IPS-18a (cell line): ENCODE results near the gene FBXO3.

Experiments
- H3K27ac ChIP-seq: one replicate; pipeline ENCODE4 v1.5.1; 2013; ENCODE audit warnings: low read length
- H3K27me3 ChIP-seq: one replicate; pipeline ENCODE4 v1.6.1; 2013; ENCODE audit warnings: mild to moderate bottlenecking, low read length; ENCODE audit not compliant: control insufficient read depth, insufficient read depth
- H3K36me3 ChIP-seq: one replicate; pipeline ENCODE4 v1.6.1; 2013; ENCODE audit warnings: low read depth, low read length; ENCODE audit not compliant: control insufficient read depth
- H3K4me1 ChIP-seq: one replicate; pipeline ENCODE4 v1.6.1; 2013; ENCODE audit warnings: low read depth, low read length; ENCODE audit not compliant: control insufficient read depth
- H3K4me3 ChIP-seq: one replicate; pipeline ENCODE4 v1.5.1; 2013; ENCODE audit warnings: low read length
- H3K9ac ChIP-seq: one replicate; pipeline ENCODE4 v1.6.1; 2013; ENCODE audit warnings: mild to moderate bottlenecking, low read length, moderate library complexity
- H3K9me3 ChIP-seq: one replicate; pipeline ENCODE4 v1.6.1; 2013; ENCODE audit warnings: low read depth, low read length; ENCODE audit not compliant: control insufficient read depth

FBXO3 gene

DNA sequence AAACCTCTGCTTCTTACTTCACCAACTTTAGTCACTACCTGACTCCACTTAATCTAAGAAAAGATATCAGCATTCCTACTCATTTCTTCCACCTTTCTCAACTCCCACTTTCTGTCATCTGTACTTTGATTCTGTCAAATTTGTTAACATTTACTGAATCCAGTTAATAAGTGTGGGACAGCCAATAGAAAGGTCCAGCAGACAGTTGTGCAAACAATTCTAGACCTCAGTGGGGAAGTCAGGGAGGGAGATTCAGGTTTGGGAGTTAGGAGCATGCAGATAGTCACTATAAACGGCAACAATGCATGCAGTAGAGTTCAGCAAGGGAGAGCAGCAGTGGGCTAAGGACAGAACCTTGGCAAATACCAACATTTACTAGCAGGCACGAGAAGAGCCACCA lies 4.1 kb downstream of the FBXO3 start:
- Histone ChIP-seq H3K4me1 (no peaks in the 10 kb centered on the region), H3K27ac (no peak overlapping the region), H3K9me3 (no peaks in the 10 kb centered on the region), H3K9ac (no peak overlapping the region), H3K27me3 (peaks cover 23% of the 10 kb centered on the region), H3K4me3 (no peak overlapping the region), H3K36me3 (peaks cover 18% of the 10 kb centered on the region)

DNA sequence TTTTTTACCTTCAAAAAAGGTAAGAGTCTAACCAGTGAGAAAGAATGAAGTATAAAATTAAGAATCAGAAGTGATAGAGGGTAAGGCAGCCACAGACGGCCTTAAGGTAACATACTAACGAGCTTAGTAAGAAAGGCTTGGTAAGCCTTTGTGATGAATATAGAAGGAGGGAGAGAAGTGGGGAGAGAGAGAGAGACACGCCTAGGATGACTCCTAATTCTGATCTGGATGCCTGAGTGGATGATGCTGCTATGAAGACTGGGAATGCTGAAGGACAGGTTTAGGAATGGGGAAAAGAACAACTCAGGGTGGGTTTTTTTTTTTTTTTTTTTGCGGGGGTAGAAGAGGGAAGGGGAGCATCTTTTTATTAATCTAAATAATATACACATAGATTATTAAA lies 4.8 kb downstream of the FBXO3 start:
- Histone ChIP-seq H3K36me3 (peaks cover 18% of the 10 kb centered on the region), H3K9me3 (no peaks in the 10 kb centered on the region), H3K27ac (no peak overlapping the region), H3K9ac (no peak overlapping the region), H3K27me3 (peaks cover 17% of the 10 kb centered on the region), H3K4me3 (no peak overlapping the region), H3K4me1 (no peaks in the 10 kb centered on the region)

DNA sequence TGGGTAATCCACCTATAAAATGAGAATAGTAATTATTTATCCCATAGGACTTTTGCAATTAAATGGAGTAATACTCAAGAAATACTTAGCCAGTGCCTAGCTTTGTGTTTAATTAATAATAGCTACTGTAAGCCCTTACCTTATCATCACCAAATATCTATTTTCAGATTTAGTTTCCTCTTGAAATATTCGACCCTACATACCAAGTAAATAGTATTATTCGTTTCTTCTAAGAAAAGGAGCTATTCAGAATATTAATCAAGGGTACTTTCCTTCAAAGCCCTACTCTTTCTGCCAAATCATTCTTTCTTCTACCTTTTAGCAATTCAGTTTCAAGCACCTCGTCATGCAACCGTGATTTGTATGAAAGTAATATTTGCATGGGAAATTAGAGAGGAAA lies 6.7 kb downstream of the FBXO3 start:
- Histone ChIP-seq H3K9me3 (no peaks in the 10 kb centered on the region), H3K4me3 (no peak overlapping the region), H3K4me1 (no peaks in the 10 kb centered on the region), H3K9ac (no peak overlapping the region), H3K27me3 (peaks cover 6% of the 10 kb centered on the region), H3K36me3 (peaks cover 18% of the 10 kb centered on the region), H3K27ac (no peak overlapping the region)

DNA sequence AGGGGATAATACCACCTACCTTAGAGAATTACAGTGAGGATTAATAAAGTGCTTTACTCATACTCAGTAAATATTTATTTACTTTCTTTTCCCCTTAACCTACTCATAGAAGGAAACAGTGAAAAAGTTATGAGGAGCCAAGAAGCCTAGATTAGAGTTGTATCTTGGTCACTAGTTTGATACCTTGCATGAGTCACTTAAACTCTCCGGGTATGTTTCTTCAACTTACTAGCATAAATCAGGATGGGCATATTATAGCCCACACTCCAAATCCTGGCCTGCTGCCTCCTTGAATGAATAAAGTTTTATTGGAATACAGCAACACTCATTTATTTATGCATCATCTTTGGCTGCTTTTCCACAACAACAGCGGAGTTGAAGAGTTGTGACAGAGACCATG lies 8.2 kb downstream of the FBXO3 start:
- Histone ChIP-seq H3K4me1 (no peaks in the 10 kb centered on the region), H3K9me3 (no peaks in the 10 kb centered on the region), H3K27ac (no peak overlapping the region), H3K27me3 (no peaks in the 10 kb centered on the region), H3K9ac (no peak overlapping the region), H3K4me3 (no peak overlapping the region), H3K36me3 (peaks cover 18% of the 10 kb centered on the region)

DNA sequence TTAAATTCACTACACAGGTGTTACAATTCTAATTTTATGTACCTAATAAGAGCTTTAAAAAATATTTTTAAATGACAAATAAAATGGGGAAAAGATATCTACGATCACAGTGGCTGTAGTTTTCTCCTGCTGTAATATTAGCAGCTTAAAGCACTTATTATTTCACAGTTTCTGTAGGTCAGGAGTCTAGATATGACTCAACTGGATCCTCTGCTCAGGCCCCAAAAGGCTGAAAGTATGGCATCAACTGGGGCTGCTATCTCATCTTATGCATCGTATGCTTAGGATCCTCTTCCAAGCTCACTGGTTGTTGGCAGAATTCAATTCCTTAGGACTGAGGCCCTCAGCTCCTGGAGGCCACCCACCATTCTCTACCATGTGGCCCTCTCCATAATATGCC lies 12.8 kb downstream of the FBXO3 start:
- Histone ChIP-seq H3K4me3 (no peak overlapping the region), H3K9me3 (no peaks in the 10 kb centered on the region), H3K9ac (no peak overlapping the region), H3K27me3 (no peaks in the 10 kb centered on the region), H3K36me3 (peaks cover 14% of the 10 kb centered on the region), H3K4me1 (no peaks in the 10 kb centered on the region), H3K27ac (no peak overlapping the region)

DNA sequence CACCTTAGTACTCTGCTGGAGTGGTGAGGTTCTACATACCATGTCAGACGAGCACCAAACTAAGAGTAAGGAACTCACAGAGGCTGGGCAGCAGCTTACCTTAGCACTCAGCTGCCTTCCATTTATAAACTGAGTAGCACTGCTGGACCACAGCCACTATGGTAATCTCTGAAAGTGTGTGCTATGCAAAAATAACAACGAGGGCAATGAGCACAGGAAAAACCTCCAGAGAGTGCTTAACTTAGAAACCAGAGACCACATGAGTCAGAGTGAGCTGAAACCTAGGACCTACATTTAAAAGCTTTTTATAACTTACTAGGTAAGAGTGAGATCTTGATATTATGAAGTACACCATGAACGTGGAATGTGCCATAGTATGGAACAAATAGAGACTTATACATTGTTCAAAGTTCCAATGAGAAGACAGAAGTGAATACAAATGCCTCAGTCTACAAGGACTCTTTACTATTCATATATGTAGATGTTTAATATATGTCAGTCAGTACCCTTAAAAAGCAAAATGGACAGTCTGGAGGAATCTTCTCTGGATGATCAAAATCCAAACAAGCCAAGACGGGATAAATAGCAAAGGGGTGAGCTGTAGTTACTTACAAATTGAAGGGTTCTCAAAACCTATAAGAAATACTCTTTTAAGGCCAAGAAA lies 20.9 kb downstream of the FBXO3 start:
- no peak overlapping the region for H3K9ac ChIP-seq
- peaks cover 20% of the 10 kb centered on the region for H3K36me3 ChIP-seq
- no peak overlapping the region for H3K4me3 ChIP-seq
- H3K27me3 ChIP-seq: no peaks in the 10 kb centered on the region
- H3K4me1 ChIP-seq: no peaks in the 10 kb centered on the region
- H3K9me3 ChIP-seq: no peaks in the 10 kb centered on the region
- no peak overlapping the region for H3K27ac ChIP-seq

DNA sequence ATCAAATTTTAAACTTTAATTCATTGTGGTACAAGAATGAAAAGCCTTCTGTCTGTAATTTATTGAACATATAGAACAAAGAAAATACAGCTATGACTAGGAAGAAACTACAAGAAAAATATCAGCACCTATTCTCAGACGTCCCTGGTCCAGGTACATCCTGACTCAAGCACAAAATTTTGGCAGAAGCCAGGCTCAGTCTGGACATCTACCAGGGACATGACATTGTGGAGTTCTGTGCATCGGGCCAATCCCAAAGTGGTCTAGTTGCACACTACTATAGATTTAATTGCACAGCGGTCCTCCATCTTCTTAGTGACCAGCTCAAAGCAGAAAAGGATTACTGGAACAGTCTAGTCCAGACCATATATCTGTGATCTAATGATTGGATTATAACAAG lies 22.4 kb downstream of the FBXO3 start:
- Histone ChIP-seq H3K4me3 (no peak overlapping the region), H3K9me3 (no peaks in the 10 kb centered on the region), H3K27ac (no peak overlapping the region), H3K27me3 (no peaks in the 10 kb centered on the region), H3K4me1 (no peaks in the 10 kb centered on the region), H3K9ac (no peak overlapping the region), H3K36me3 (peaks cover 19% of the 10 kb centered on the region)

DNA sequence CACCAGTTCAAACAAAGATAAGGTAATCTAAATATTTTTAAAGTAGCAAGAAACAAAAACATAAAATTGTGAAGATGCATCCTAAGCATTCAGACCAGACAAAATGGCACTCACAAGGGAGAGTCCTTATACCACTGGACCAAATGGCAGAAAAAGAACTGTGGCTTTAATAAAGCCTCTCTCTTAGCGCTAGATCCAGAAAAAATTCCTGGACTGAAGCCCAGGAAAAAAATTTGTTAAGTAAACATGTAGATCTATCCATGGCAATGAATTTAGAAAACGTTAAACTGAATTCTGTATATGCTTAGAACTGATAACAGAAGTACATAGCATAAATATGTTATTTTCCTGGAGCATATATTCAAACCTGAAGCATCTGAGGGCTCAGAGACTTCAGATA lies 26.3 kb downstream of the FBXO3 start:
- no peaks in the 10 kb centered on the region for H3K4me1 ChIP-seq
- no peak overlapping the region for H3K4me3 ChIP-seq
- peaks cover 12% of the 10 kb centered on the region for H3K36me3 ChIP-seq
- H3K9me3 ChIP-seq: no peaks in the 10 kb centered on the region
- no peak overlapping the region for H3K9ac ChIP-seq
- H3K27me3 ChIP-seq: no peaks in the 10 kb centered on the region
- no peak overlapping the region for H3K27ac ChIP-seq

DNA sequence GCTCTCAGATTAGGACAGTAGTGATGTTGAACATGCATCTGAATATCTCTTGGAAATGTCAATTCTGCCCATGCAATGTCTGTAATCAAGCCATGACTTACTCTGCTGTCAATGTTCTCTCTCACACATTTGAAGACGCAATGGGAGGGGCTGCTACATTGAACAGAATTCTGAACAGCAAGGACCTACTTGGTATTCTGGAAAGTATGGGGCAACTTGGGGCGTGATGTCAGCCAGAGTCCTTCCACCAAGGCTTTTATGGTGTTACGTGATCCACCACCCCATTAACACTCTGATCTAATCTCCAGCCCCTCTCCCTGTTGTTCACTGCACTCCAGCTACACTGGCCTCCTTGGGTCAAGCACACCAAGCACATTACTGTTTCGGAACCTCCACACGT lies 31.0 kb downstream of the FBXO3 start:
- no peaks in the 10 kb centered on the region for H3K9me3 ChIP-seq
- H3K36me3 ChIP-seq: peaks cover 6% of the 10 kb centered on the region
- no peaks in the 10 kb centered on the region for H3K4me1 ChIP-seq
- H3K9ac ChIP-seq: no peak overlapping the region
- no peaks in the 10 kb centered on the region for H3K27me3 ChIP-seq
- no peak overlapping the region for H3K4me3 ChIP-seq
- no peak overlapping the region for H3K27ac ChIP-seq

DNA sequence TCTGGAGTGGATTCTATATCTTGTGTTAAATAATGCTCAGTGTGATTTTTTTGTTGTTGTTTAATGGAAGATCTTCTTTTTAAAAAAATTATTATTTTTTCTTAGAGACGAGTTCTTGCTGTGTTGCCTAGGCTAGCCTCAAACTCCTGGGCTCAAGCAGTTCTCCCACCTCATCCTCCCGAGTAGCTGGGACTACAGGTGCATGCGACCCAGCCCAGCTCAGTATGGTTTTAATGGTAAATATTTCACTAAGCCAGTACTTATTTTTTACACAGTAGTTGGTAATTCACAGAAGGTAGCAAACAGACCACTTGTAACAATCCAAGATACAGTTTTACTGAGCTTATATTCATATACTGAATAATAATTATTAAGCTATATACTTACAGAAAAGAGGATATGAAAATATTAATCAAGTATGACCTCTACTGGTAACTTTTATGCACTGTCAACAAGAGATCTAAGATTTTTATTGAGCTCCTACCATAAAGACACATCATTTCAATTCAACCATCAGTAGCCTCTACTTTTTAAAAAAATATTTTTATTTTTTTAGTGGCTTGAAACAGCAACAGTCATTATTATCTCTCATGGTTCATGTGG lies 32.0 kb downstream of the FBXO3 start:
- Histone ChIP-seq H3K4me1 (no peaks in the 10 kb centered on the region), H3K9me3 (no peaks in the 10 kb centered on the region), H3K9ac (no peak overlapping the region), H3K4me3 (no peak overlapping the region), H3K27me3 (no peaks in the 10 kb centered on the region), H3K27ac (no peak overlapping the region), H3K36me3 (peaks cover 6% of the 10 kb centered on the region)

DNA sequence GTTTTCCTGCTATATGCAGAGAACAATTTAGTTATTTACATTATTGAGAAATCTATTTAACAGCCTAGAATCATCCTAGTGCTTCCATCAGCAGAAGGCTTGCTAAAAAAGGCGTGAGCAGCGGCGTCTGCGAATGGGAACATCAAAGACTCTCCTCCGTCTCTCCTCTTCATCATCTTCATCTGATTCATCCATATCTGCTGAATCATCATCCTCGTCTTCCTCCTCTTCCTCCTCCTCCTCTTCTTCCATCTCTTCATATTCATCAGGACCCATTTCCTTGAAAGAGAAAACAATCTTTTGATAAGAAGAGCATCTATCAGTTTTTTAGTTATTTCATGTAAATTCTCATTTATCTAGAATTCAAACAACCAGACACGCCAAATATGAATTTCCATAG lies 32.5 kb downstream of the FBXO3 start:
- H3K9me3 ChIP-seq: no peaks in the 10 kb centered on the region
- H3K4me3 ChIP-seq: no peak overlapping the region
- H3K4me1 ChIP-seq: peaks cover 3% of the 10 kb centered on the region
- H3K9ac ChIP-seq: no peak overlapping the region
- H3K36me3 ChIP-seq: peaks cover 4% of the 10 kb centered on the region
- no peaks in the 10 kb centered on the region for H3K27me3 ChIP-seq
- no peak overlapping the region for H3K27ac ChIP-seq

DNA sequence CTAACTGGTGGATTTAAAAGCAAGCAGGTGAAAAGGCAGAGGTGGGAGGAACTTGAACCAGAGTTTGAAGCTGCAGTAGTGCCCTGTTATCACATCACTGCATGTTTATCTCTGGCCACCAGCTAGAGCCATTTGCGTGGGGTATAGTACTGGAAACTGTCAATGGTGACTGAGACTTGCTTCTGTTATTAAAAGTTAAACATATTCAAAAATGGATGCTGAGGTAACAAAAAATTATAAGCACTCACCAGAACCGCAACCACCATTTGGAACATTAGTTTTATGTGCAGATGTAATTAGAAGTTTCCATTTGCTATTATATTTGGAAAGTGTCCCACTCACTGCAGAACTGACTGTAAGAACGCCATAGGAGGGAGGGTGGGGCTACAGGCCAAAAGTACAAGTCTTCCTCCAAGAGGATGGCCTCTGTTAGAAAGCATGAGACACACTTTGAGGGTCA lies 36.9 kb downstream of the FBXO3 start:
- Histone ChIP-seq H3K27ac (no peak overlapping the region), H3K4me1 (peaks cover 9% of the 10 kb centered on the region), H3K36me3 (no peaks in the 10 kb centered on the region), H3K9me3 (no peaks in the 10 kb centered on the region), H3K27me3 (peaks cover 14% of the 10 kb centered on the region), H3K4me3 (no peak overlapping the region), H3K9ac (no peak overlapping the region)
